Measurements from ENCODE around the gene MFSD11.
"Not testable (repeated sequence)": the region's sequence is repeated elsewhere in the genome, so short reads cannot be mapped to it uniquely, and the experiment has no call there.

MFSD11 gene

GRCh38 chr17:76726776-76727718 lies 10.9 kb upstream of the MFSD11 start, which contains the start of gene METTL23:
Gene METTL23, plus strand, starts transcription at chr17:76726839. Its CDS starts 2,872 bp downstream, at chr17:76729711.
- DNase-seq (ENCODE audit: low spot score) = peak; percentile 64

- no peak for DNase-seq (ENCODE audit: low spot score)
Observed at GRCh38 chr17:76727745-76728456, 10.0 kb upstream of the MFSD11 start.

- not testable (repeated sequence) for DNase-seq (ENCODE audit: low spot score)
Observed at GRCh38 chr17:76731800-76732733, 5.9 kb upstream of the MFSD11 start.

- DNase-seq (ENCODE audit: low spot score) = no peak
Observed at GRCh38 chr17:76732734-76733617, 4.9 kb upstream of the MFSD11 start.

GRCh38 chr17:76733618-76733957 lies 4.3 kb upstream of the MFSD11 start:
- DNase-seq (ENCODE audit: low spot score) = no peak

GRCh38 chr17:76734080-76734840 lies 3.7 kb upstream of the MFSD11 start:
- DNase-seq (ENCODE audit: low spot score) = peak; percentile 25

GRCh38 chr17:76735006-76735405 lies 2.9 kb upstream of the MFSD11 start:
- no peak for DNase-seq (ENCODE audit: low spot score)

GRCh38 chr17:76735586-76736348 lies 2.2 kb upstream of the MFSD11 start:
- no peak for DNase-seq (ENCODE audit: low spot score)

GRCh38 chr17:76736349-76737081 lies 1.4 kb upstream of the MFSD11 start:
- peak; percentile 71 for DNase-seq (ENCODE audit: low spot score)

GRCh38 chr17:76737082-76737675 lies 740 bp upstream of the MFSD11 start, which contains the start of gene SRSF2:
Gene SRSF2, minus strand, starts transcription at chr17:76737331. Its CDS starts 171 bp downstream, at chr17:76737160.
- peak; percentile 96 for DNase-seq (ENCODE audit: low spot score)

GRCh38 chr17:76738468-76738850 lies 540 bp downstream of the MFSD11 start:
- no peak for DNase-seq (ENCODE audit: low spot score)

- DNase-seq (ENCODE audit: low spot score) = not testable (repeated sequence)
Observed at GRCh38 chr17:76739568-76740115, 1.7 kb downstream of the MFSD11 start.

- no peak for DNase-seq (ENCODE audit: low spot score)
Observed at GRCh38 chr17:76740329-76741118, 2.6 kb downstream of the MFSD11 start.

- DNase-seq (ENCODE audit: low spot score) = no peak
Observed at GRCh38 chr17:76742958-76743357, 5.0 kb downstream of the MFSD11 start.

GRCh38 chr17:76744747-76745146 lies 6.8 kb downstream of the MFSD11 start:
- DNase-seq (ENCODE audit: low spot score) = no peak

GRCh38 chr17:76745785-76746184 lies 7.9 kb downstream of the MFSD11 start:
- DNase-seq (ENCODE audit: low spot score) = not testable (repeated sequence)
